HUES64 (cell line): ENCODE data around the gene SCARF1.

Experiments used
- H3K27ac ChIP-seq: 2 replicates; pipeline ENCODE4 v1.7.0; 2013; ENCODE audit warnings: low read depth, low read length, inconsistent platforms
- H3K27me3 ChIP-seq: 2 replicates; pipeline ENCODE4 v1.6.1; 2013; ENCODE audit warnings: mild to moderate bottlenecking, low read length; ENCODE audit not compliant: insufficient read depth
- H3K36me3 ChIP-seq: 2 replicates; pipeline ENCODE4 v1.6.1; 2013; ENCODE audit warnings: mild to moderate bottlenecking, low read length; ENCODE audit not compliant: insufficient read depth
- H3K4me1 ChIP-seq: 2 replicates; pipeline ENCODE4 v1.6.1; 2013; ENCODE audit warnings: mild to moderate bottlenecking, low read length, moderate library complexity; ENCODE audit not compliant: insufficient read depth
- H3K4me3 ChIP-seq: 2 replicates; pipeline ENCODE4 v1.5.1; 2013; ENCODE audit warnings: mild to moderate bottlenecking, low read length, moderate library complexity
- H3K9ac ChIP-seq: 2 replicates; pipeline ENCODE4 v1.6.1; 2013; ENCODE audit warnings: mild to moderate bottlenecking, low read depth, low read length
- H3K9me3 ChIP-seq: 2 replicates; pipeline ENCODE4 v1.6.1; 2013; ENCODE audit warnings: low read depth, low read length; ENCODE audit not compliant: insufficient read depth
- WGBS: fragments of 150-250, 120-280 bp; methylation state at CpG from one replicate; pipeline ENCODE4 v1.1.7; 2013; ENCODE audit warnings: missing lambda C conversion rate; 5-methylcytosine and 5-hydroxymethylcytosine counted together

Gene SCARF1

DNA sequence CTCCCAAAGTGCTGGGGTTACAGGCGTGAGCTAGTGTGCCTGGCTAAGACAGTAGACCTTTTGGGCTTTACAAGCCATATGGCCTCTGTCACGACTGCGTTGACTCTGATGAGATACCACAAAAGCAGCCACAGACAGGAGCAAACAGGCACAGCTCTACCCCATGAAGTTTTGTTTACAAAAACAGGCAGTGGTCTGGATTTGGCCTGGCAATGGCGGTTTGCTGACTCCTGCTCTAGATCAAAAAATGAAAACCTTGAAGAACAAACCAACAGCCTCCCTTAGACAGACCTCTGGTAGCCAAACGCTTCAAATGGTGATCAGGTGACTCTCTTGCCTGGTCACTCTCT is 37.6 kb downstream of the SCARF1 start:
- Histone ChIP-seq H3K9me3 (no peaks in the 10 kb centered on the region), H3K4me1 (no peaks in the 10 kb centered on the region), H3K27ac (no peak overlapping the region), H3K9ac (no peak overlapping the region), H3K27me3 (no peaks in the 10 kb centered on the region), H3K36me3 (0 out of 2 replicates have a peak, but pooled peaks cover 4% of the 10 kb centered on the region), H3K4me3 (no peak overlapping the region)
- WGBS = 92% methylated on average over 5 of the region's 5 CpGs

DNA sequence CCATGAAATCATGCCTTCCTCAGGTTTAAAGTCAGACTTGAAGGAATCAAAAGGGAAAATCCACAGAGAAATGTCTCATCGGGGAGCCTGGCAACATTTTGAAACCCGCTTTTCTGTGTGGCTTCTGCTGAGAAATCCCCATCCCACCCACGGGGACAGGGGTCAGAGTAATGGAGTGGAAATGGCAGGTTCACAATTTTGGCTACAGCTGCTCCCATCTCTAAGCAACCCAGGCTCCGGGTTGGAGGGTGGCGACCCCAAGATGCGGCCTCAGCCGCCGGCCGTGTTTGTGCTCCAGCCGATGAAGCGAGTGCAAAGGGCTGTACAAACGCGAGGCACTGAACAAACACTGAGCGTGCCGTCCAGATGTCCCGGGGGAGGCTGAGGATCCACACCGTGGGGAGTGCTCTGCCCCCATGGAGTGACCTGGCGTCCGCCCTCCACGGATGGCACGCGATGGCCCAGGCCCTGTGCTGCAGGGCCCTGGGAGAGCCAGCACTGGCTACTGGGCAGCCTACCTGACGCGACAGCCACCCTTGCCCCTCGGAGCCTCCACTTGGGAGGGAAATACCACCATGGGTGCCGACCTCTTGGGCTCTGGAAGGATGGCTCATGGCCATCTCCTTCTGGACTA is 39.1 kb downstream of the SCARF1 start:
- H3K9me3 ChIP-seq = 0 out of 2 replicates have a peak, but pooled peaks cover 2% of the 10 kb centered on the region
- H3K4me1 ChIP-seq = no peaks in the 10 kb centered on the region

DNA sequence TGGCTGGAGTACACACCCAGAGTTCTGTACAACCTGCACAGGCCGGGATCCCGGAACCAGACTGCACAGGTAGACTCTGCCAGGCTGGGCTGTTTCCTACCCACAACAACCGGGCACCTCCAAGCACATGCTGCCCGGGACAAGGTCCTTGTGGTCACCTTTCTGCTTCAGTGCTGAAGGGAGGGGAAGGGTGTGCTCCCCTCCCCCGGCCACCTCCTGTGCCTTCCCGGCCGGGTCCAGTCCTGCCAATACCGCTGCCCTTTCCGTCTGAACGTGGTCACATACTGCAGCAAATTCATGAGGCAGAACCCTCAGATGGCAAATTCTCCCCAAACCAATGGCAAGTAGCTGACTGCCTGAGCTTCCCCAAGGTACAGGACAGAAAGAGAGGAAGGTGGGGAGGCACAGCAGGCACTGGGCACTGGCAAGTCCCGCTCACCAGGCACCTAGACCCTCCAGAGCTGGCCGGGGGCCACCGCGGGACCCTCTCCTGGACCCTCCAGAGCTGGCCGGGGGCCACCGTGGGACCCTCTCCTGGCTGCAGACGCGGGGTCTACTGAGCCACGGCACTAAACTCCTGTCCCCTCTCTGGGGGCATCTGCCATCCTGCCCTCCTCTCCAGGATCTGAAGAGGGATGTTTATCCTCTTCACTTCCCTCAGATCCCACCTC is 39.7 kb downstream of the SCARF1 start:
- 90% methylated on average over 19 of the region's 19 CpGs for WGBS
- 0 out of 2 replicates have a peak, but pooled peaks cover 2% of the 10 kb centered on the region for H3K9me3 ChIP-seq
- no peak overlapping the region for H3K9ac ChIP-seq
- H3K36me3 ChIP-seq = no peaks in the 10 kb centered on the region
- no peaks in the 10 kb centered on the region for H3K4me1 ChIP-seq
- H3K27ac ChIP-seq = no peak overlapping the region
- no peak overlapping the region for H3K4me3 ChIP-seq
- no peaks in the 10 kb centered on the region for H3K27me3 ChIP-seq

More for the DNA sequence above, 39.1 kb downstream of the SCARF1 start:
- Histone ChIP-seq H3K4me3 (no peak overlapping the region), H3K27me3 (no peaks in the 10 kb centered on the region), H3K9ac (0 out of 2 replicates have a peak overlapping the region, but pooled peaks have one; percentile 31), H3K36me3 (0 out of 2 replicates have a peak, but pooled peaks cover under 1% of the 10 kb centered on the region), H3K27ac (no peak overlapping the region)
- 91% methylated on average over 26 of the region's 26 CpGs for WGBS

DNA sequence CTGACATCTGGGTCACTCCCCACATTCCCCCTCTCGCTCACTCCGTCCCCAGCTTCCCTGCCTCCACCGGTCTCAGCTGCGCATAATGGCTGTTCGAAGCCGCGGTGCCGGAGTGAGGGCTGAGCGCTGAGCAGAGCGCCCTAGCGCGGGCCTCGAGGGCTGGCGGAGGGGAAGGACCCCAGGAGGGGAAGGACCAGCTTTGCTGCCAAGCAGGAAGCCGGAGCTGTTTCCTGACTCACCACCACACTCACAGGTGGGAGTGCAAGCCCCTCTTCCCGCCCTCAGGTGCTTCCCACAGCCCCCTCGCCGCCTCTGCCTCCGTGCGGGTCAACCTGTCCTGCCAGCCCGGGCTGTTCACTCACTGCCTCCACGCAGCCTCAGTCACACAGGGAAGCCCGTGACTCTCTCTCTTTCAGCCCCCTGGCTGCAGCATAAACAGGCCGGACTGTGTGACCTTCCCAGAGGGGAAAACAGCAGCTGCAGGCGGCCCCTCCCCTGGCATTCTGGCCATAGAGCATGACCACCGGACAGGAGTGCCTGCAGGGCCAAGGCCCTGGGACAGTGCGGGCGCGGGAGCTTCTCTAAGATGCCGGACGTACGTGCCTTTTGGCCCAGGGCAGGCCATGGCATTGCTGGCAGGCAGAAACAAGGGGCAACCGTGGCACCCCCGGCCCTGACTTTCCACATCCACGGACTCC is 40.6 kb downstream of the SCARF1 start:
- Histone ChIP-seq H3K27me3 (no peaks in the 10 kb centered on the region), H3K4me1 (no peaks in the 10 kb centered on the region), H3K9me3 (0 out of 2 replicates have a peak, but pooled peaks cover 2% of the 10 kb centered on the region), H3K27ac (no peak overlapping the region), H3K36me3 (no peaks in the 10 kb centered on the region), H3K9ac (no peak overlapping the region), H3K4me3 (no peak overlapping the region)
- WGBS = 75% methylated on average over 35 of the region's 35 CpGs

DNA sequence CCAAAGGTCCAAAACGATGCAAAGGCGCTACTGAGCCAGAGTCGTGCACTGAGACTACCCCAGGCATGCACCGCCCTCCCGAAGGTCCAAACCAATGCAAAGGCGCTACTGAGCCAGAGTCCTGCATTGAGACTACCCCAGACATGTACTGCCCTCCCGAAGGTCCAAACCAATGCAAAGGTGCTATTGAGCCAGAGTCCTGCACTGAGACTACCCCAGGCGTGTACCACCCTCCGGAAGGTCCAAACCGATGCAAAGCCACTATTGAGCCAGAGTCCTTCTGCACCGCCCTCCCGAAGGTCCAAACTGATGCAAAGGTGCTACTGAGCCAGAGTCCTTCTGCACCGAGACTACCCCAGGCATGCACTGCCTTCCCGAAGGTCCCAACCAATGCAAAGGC is 44.0 kb downstream of the SCARF1 start:
- Histone ChIP-seq H3K27ac (no peak overlapping the region), H3K4me1 (no peaks in the 10 kb centered on the region), H3K9ac (no peak overlapping the region), H3K4me3 (no peak overlapping the region), H3K9me3 (0 out of 2 replicates have a peak, but pooled peaks cover 2% of the 10 kb centered on the region), H3K36me3 (no peaks in the 10 kb centered on the region), H3K27me3 (no peaks in the 10 kb centered on the region)
- 97% methylated on average over 14 of the region's 14 CpGs for WGBS

DNA sequence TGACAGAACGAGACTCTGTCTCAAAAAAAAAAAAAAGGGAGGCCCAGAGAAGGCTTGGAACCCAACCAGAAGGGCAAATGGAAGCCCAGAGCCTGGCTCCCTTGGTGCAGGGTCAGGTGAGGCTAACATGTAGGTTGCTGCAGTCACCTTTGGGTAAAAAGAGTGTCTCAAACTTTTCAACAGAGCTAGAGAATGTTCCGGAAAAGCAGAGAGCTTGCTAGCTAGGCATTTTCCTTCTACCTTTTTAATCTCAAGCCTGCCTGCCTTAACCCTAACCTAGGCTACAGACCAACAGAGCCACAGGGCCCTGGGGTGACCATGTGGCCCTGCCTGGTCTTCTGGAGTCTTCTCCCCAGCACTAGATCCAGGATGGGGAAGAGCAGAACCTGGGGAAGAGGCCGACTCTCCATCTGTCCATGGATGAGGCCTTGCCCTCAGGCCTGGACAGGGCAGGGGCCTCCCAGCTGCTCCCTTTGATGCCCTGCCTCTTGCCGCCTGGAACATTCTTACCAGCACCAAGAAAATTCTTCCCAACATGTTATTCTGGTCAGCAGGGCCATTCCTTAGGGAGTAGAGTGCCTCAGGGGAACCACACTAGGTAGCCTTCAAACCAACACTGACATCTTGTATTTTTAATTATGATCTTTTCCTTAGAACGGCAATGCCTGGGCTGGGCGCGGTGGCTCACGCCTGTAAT is 47.0 kb downstream of the SCARF1 start:
- Histone ChIP-seq H3K9ac (no peak overlapping the region), H3K9me3 (0 out of 2 replicates have a peak, but pooled peaks cover 2% of the 10 kb centered on the region), H3K27me3 (no peaks in the 10 kb centered on the region), H3K4me1 (no peaks in the 10 kb centered on the region), H3K36me3 (no peaks in the 10 kb centered on the region), H3K27ac (no peak overlapping the region), H3K4me3 (no peak overlapping the region)
- 93% methylated on average over 8 of the region's 8 CpGs for WGBS

DNA sequence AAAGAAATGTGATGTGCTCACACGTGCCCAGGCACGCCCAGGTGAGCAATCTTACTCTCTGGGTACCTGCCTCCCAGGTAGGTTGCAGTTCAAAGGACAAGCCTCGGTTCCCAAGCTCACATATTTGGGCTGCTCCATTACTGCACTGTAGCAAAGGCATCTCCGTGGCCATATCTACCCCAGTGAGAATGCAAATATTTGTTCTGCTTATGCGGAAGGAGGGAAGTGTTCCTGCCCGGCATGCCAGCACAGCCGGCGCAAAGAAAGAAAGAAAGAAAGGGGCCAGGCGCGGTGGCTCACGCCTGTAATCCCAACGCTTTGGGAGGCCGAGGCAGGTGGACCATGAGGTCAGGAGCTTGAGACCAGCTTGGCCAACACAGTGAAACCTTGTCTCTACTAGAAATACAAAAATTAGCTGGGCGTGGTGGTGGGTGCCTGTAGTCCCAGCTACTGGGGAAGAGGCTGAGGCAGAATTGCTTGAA is 47.6 kb downstream of the SCARF1 start:
- WGBS = 91% methylated on average over 14 of the region's 14 CpGs
- Histone ChIP-seq H3K9ac (no peak overlapping the region), H3K27ac (no peak overlapping the region)

DNA sequence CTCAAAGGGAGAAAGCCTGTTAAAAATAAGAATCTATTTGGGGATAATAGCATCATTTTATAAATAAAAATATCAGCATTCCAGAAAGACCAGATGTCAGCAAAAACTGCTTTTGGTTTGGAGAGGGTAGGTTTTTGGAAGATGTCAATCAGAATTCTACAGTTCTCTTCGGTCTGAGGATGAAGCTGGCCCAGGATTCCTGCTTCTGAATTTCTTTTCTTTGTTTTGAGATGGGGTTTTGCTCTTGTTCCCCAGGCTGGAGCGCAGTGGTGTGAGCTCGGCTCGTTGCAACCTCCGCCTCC is 52.0 kb downstream of the SCARF1 start:
- no peaks in the 10 kb centered on the region for H3K9me3 ChIP-seq
- H3K36me3 ChIP-seq = no peaks in the 10 kb centered on the region
- H3K27me3 ChIP-seq = no peaks in the 10 kb centered on the region
- H3K9ac ChIP-seq = no peak overlapping the region
- no peak overlapping the region for H3K4me3 ChIP-seq
- 97% methylated on average over 5 of the region's 5 CpGs for WGBS
- no peak overlapping the region for H3K27ac ChIP-seq
- H3K4me1 ChIP-seq = peaks cover 9% of the 10 kb centered on the region; the same call in 1 of the 2 replicates

More for the DNA sequence above, 47.6 kb downstream of the SCARF1 start:
- Histone ChIP-seq H3K27me3 (no peaks in the 10 kb centered on the region), H3K9me3 (0 out of 2 replicates have a peak, but pooled peaks cover 2% of the 10 kb centered on the region), H3K36me3 (no peaks in the 10 kb centered on the region), H3K4me1 (0 out of 2 replicates have a peak, but pooled peaks cover 3% of the 10 kb centered on the region), H3K4me3 (no peak overlapping the region)

DNA sequence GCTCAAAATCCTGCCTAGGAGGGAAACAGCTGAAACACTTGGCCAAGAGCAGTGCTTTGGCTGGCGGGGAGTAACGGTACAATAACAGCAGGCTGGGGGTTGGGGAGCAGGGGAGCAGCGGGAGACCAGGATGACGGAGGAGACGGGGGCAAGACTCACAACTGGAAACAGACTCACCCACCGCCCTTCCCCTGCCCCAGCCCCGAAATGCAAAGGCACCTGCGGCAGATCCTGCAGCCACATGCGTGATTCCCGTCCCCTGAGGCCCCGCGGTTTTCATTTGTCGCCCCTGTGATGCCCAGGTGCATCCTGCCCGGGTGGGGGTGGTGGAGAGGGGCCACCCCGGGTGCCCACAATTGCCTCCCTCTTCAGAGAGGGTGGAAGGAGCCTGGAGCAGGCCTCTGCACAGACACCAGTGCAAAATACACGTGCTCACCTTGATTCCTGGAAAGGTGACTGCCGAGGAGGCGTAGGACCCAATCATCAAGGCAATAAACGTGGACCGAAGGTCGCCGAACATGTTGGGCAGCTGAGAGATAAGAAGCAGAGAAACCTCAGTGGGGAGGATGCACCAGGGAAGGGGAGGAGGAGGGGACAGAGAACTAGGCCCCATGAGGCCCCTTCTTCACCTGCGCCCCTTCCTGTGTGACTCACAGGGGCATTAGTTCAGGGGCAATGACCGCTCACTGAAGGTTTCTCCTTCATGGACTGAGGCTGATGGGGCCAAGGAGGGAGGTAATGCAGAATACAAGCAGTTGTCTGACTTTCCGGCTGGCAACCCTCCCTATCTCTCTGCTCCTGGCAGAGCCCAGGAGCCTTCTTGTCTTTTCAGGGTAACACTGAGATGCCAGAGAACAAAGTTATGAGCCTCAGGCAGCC is 52.5 kb downstream of the SCARF1 start:
- Histone ChIP-seq H3K27me3 (no peaks in the 10 kb centered on the region), H3K27ac (no peak overlapping the region), H3K4me3 (no peak overlapping the region), H3K9me3 (no peaks in the 10 kb centered on the region), H3K4me1 (peaks cover 9% of the 10 kb centered on the region; the same call in 1 of the 2 replicates), H3K36me3 (no peaks in the 10 kb centered on the region), H3K9ac (no peak overlapping the region)
- whole genome bisulfite sequencing = 91% methylated on average over 25 of the region's 25 CpGs

DNA sequence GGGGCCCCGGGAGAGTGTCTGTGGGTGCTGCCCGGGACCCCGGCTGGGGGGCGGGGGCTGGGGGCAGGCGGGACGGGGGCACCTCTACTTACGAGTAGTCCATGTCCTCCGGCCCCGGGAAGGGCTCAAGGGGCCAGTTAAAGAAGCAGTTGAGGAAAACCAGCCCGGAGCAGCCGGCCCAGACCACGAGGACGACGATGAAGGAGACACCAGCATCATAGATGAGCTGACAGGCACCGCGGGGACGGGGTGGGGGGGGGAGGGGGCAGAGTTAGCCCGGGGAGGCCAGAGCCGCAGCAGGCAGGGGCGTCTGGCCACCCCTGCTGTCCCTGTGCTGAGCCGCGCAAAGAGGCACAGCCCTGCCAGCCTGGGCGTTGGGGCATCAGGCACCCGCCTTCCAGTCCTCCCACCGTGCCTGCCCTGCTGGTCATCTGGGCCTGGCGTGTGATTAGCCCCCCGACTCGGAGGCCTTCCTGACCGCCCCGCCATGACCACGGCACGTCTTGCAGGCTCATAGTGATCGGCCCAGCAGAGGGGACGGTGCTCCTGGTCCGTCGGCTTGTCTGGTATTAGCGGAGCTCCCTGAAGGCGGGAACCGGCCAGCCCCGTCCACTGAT is 54.0 kb downstream of the SCARF1 start:
- Histone ChIP-seq H3K27me3 (no peaks in the 10 kb centered on the region), H3K4me3 (no peak overlapping the region), H3K4me1 (peaks cover 9% of the 10 kb centered on the region; the same call in 1 of the 2 replicates), H3K27ac (no peak overlapping the region), H3K9ac (no peak overlapping the region), H3K36me3 (no peaks in the 10 kb centered on the region), H3K9me3 (no peaks in the 10 kb centered on the region)
- 95% methylated on average over 40 of the region's 40 CpGs for WGBS
